Progenitor cell of endocrine pancreas (in vitro differentiated cells): ENCODE measurements around the gene PTPRM. TPM values are rescaled to one million over a fixed set of nuclear protein-coding genes. Genes with fewer than 3 reads are reported as not detected.

Experiments
- DNase-seq: peaks from one replicate; pipeline ENCODE4 v3.0.0; 2021; ENCODE audit warnings: low spot score; ENCODE audit not compliant: unreplicated experiment
- H3K27ac Mint-ChIP-seq: 2 replicates; pipeline ENCODE4 v1.8.0; 2021; ENCODE audit warnings: mild to moderate bottlenecking, moderate library complexity, mixed read lengths
- H3K27me3 Mint-ChIP-seq: 2 replicates; pipeline ENCODE4 v1.8.0; 2021; ENCODE audit warnings: mixed read lengths
- H3K36me3 Mint-ChIP-seq: 2 replicates; pipeline ENCODE4 v1.8.0; 2022; ENCODE audit warnings: mixed read lengths; ENCODE audit not compliant: insufficient read depth
- H3K4me1 Mint-ChIP-seq: 2 replicates; pipeline ENCODE4 v1.8.0; 2021; ENCODE audit warnings: low read depth, mixed read lengths
- H3K4me3 Mint-ChIP-seq: 2 replicates; pipeline ENCODE4 v1.8.0; 2021; ENCODE audit warnings: low read depth, mild to moderate bottlenecking, moderate library complexity, mixed read lengths
- H3K9me3 Mint-ChIP-seq: 2 replicates; pipeline ENCODE4 v1.8.0; 2021; ENCODE audit warnings: low read depth, mixed read lengths
- CTCF ChIP-seq: fragments of 200-600 bp; sonication (generic); IDR thresholded peaks from one replicate; pipeline ENCODE4 v1.5.0; 2021; ENCODE audit warnings: antibody characterized with exemption, mild to moderate bottlenecking; ENCODE audit not compliant: unreplicated experiment
- total RNA-seq: library from RNA; stranded (reverse); gene quantifications from 2 replicates; pipeline ENCODE4 v1.2.1, GENCODE V29; 2021

PTPRM gene
- total RNA-seq, 1 donor from 2014 or later = 23.2 TPM

GRCh38 chr18:7567474-7568425, 634 bp downstream of the PTPRM start:
- Mint-ChIP-seq H3K27ac (no peak overlapping the region), H3K4me1 (peaks cover 8% of the 10 kb centered on the region), H3K36me3 (no peaks in the 10 kb centered on the region), H3K4me3 (peak overlapping the region; percentile 73), H3K9me3 (no peaks in the 10 kb centered on the region), H3K27me3 (peaks cover 17% of the 10 kb centered on the region)
- TF ChIP-seq CTCF = no peak
- peak; percentile 53 for DNase-seq

GRCh38 chr18:7568426-7568825, 1.3 kb downstream of the PTPRM start:
- Mint-ChIP-seq H3K4me1 (peaks cover 8% of the 10 kb centered on the region), H3K9me3 (no peaks in the 10 kb centered on the region), H3K36me3 (no peaks in the 10 kb centered on the region), H3K4me3 (peak overlapping the region; percentile 85), H3K27me3 (peaks cover 17% of the 10 kb centered on the region), H3K27ac (peak overlapping the region; percentile 85)
- peak; percentile 62 for TF ChIP-seq CTCF
- peak; percentile 79 for DNase-seq

GRCh38 chr18:7571626-7572025, 4.5 kb downstream of the PTPRM start:
- Mint-ChIP-seq H3K27me3 (no peaks in the 10 kb centered on the region), H3K36me3 (no peaks in the 10 kb centered on the region)

GRCh38 chr18:7572822-7573221, 5.7 kb downstream of the PTPRM start:
- H3K4me3 Mint-ChIP-seq = no peak overlapping the region
- H3K27ac Mint-ChIP-seq = no peak overlapping the region
- no peak for TF ChIP-seq CTCF
- H3K9me3 Mint-ChIP-seq = no peaks in the 10 kb centered on the region
- no peak for DNase-seq
- H3K36me3 Mint-ChIP-seq = no peaks in the 10 kb centered on the region
- no peaks in the 10 kb centered on the region for H3K27me3 Mint-ChIP-seq
- peaks cover 10% of the 10 kb centered on the region for H3K4me1 Mint-ChIP-seq

More at GRCh38 chr18:7571626-7572025, 4.5 kb downstream of the PTPRM start:
- Mint-ChIP-seq H3K4me3 (no peak overlapping the region), H3K4me1 (peaks cover 6% of the 10 kb centered on the region), H3K27ac (no peak overlapping the region), H3K9me3 (no peaks in the 10 kb centered on the region)
- TF ChIP-seq CTCF = no peak
- DNase-seq = no peak

GRCh38 chr18:7575465-7576028, 8.4 kb downstream of the PTPRM start:
- Mint-ChIP-seq H3K9me3 (no peaks in the 10 kb centered on the region), H3K4me1 (peaks cover 5% of the 10 kb centered on the region), H3K36me3 (no peaks in the 10 kb centered on the region), H3K27me3 (no peaks in the 10 kb centered on the region), H3K4me3 (no peak overlapping the region), H3K27ac (no peak overlapping the region)
- TF ChIP-seq CTCF = no peak
- DNase-seq = no peak
